Right lobe of liver (tissue), 6 donors: Measurements from ENCODE around the gene GTPBP10. TPM values are rescaled to one million over a fixed set of nuclear protein-coding genes. Genes with fewer than 3 reads are reported as not detected.
A peak's percentile ranks its signal among the peaks of the same experiment; 100 is the strongest.
"Not testable (repeated sequence)": the region's sequence is repeated elsewhere in the genome, so short reads cannot be mapped to it uniquely, and the experiment has no call there.

Source experiments
- ATAC-seq, 4 donors: fragments of 200-7000 bp; cut with Tn5 transposase; one replicate each; pipeline ENCODE4 v1.9.1; 2020; ENCODE audit warnings: mild to moderate bottlenecking in 4 of 4, moderate library complexity in 4 of 4
- DNase-seq, 3 donors: peaks; one replicate each; pipeline ENCODE4 v3.0.0-alpha.2; 2020
- H3K27ac ChIP-seq, 3 donors: fragments of 200-600 bp; one replicate each; pipeline ENCODE4 v1.8.0; 2022
- H3K27me3 ChIP-seq, 2 donors: fragments of 200-600 bp; one replicate each; pipeline ENCODE4 v1.8.0; 2022
- H3K36me3 ChIP-seq, 4 donors: fragments of 200-600 bp; sonication (generic) in 1 of 4; one replicate each; pipeline versions ENCODE4 v1.5.1 to v1.8.0; 2017 to 2022; ENCODE audit warnings: control low read depth in 1 of 4
- H3K4me1 ChIP-seq, 4 donors: fragments of 200-600 bp; sonication (generic) in 1 of 4; one replicate each; pipeline versions ENCODE4 v1.5.1 to v1.8.0; 2017 to 2022; ENCODE audit warnings: control low read depth in 1 of 4
- H3K4me3 ChIP-seq, 3 donors: fragments of 200-600 bp; one replicate each; pipeline ENCODE4 v1.8.0; 2022
- H3K9me3 ChIP-seq, 4 donors: fragments of 200-600 bp; sonication (generic) in 1 of 4; one replicate each; pipeline versions ENCODE4 v1.5.1 to v1.8.0; 2017 to 2022; ENCODE audit warnings: control low read depth in 1 of 4
- CTCF ChIP-seq, 4 donors: fragments of 200-600 bp in 3 of 4; fragments of 450-650 bp in 1 of 4; IDR thresholded peaks; one replicate each; pipeline versions ENCODE4 v1.5.1 to v1.8.0; 2016 to 2022; ENCODE audit warnings: antibody characterized with exemption in 4 of 4, mild to moderate bottlenecking in 2 of 4
- POLR2A ChIP-seq: fragments of 450-650 bp; IDR thresholded peaks from one replicate; pipeline ENCODE4 v1.6.1; 2017; ENCODE audit warnings: antibody characterized with exemption, mild to moderate bottlenecking
- WGBS: methylation state at CpG from one replicate; pipeline ENCODE4 v1.1.6; 2018; ENCODE audit warnings: low coverage, low lambda C conversion rate; ENCODE audit not compliant: insufficient coverage; ENCODE audit errors: missing lambda C conversion rate; 5-methylcytosine and 5-hydroxymethylcytosine counted together
- intact Hi-C, 2 donors: fragments of 100-400 bp; cut with DNase I; formaldehyde crosslinking; loops; one replicate each; pipeline versions ENCODE4 v1.11.2 to v1.14.1; 2022
- total RNA-seq, 6 experiments: library from RNA; depleted of rRNA in 2 of 6; stranded (reverse); fragments of >200 nt in 2 of 6; fragmentation: NEBNext Ultra II Directional in 3 of 6; extraction: Animal tissue kit (Norgen Biotek cat#: 25700) in 3 of 6; gene quantifications; one replicate each; pipeline versions ENCODE4 v1.1.0 to v1.2.4, GENCODE V29; 2016 to 2023
- donor health status: DM: no; HTN: yes; CAD: no.
- donor health status: DM: no; HTN: no; CAD: no.
- donor health status: DM: no; HTN: no; CAD: no.
- donor health status: DM: no; HTN: yes; CAD: no.
- donor health status: DM: no; HTN: yes; CAD: no.

Gene GTPBP10
- total RNA-seq, 6 experiments from 2014 or later = 16.1 to 21.8 (median 18.7) TPM

DNA sequence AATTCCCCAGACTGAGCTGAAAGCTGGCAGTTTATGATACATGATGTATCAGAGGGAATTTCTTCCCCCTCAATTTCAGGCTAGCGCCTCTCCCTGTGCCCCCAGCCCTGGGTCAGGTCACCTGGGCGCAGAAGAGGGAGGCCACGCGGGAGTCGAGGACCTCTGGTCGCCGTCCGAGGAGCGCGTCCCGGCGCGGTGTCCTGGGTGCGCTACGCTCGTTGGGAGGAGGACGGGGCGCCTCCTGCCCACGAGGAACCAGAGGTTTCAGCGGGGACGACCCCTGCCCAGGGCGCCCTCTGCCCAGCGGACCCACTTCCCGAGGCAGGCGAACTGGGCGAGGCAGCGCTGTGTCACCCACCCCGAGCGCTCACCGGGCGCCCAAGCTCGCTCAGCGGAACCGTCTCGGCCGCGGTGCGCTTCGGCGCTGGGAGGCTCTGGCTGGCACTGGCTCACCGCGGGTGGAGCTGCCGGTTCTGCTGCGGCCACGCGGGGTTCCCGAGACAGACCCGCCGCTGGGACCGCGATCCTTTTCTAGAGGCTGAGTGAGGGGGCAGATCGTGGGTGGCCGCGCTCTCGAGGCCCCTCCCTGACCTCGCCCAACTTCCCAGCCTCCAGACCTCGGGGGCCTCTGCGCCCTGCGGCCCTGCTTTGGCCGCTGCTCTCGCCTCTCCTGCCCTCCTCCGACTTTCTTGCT is 25.6 kb upstream of the GTPBP10 start, which contains the start of gene FAM237B:
Gene FAM237B (minus strand): TSS at position 504 of the 694 bp plus-strand sequence. CDS start 1,556 bp downstream, outside the sequence.
- DNase-seq = peak in 1 of 3 donors; percentile 29
- no peak within 1 kb of the TSS for H3K27ac ChIP-seq
- WGBS = 8% methylated on average over 9 of the region's 62 CpGs
- peaks cover 0 to 17% of the 10 kb centered on the region in 2 donors for H3K27me3 ChIP-seq
- H3K9me3 ChIP-seq = no peaks in the 10 kb centered on the region
- no peak for TF ChIP-seq POLR2A
- TF ChIP-seq CTCF (IDR thresholded peaks at IDR 0.05) = no peak
- intact Hi-C loops = no loop called here
- H3K4me3 ChIP-seq = peak within 1 kb of the TSS in 1 of 3 donors; percentile 26
- peak; percentile 67 to 72 (median 70) for ATAC-seq
- peaks cover 0 to 8% (median 0%) of the 10 kb centered on the region in 4 donors for H3K4me1 ChIP-seq
- H3K36me3 ChIP-seq = no peaks in the 10 kb centered on the region

- Histone ChIP-seq H3K4me3 (no peak overlapping the region), H3K9me3 (no peaks in the 10 kb centered on the region), H3K27me3 (peaks cover 0 to 17% of the 10 kb centered on the region in 2 donors), H3K4me1 (peaks cover 0 to 8% (median 0%) of the 10 kb centered on the region in 4 donors), H3K36me3 (no peaks in the 10 kb centered on the region), H3K27ac (no peak overlapping the region)
- intact Hi-C loops = no loop called here
- no peak for TF ChIP-seq POLR2A
- ATAC-seq = no peak
- no peak for DNase-seq
Observed at GRCh38 chr7:90322837-90323236, 23.7 kb upstream of the GTPBP10 start.

GRCh38 chr7:90326500-90326899 is 20.0 kb upstream of the GTPBP10 start:
- no peak for TF ChIP-seq CTCF (IDR thresholded peaks at IDR 0.05)
- no peak for TF ChIP-seq POLR2A
- Histone ChIP-seq H3K9me3 (no peaks in the 10 kb centered on the region), H3K36me3 (no peaks in the 10 kb centered on the region), H3K4me3 (no peak overlapping the region), H3K27ac (no peak overlapping the region), H3K27me3 (no peaks in the 10 kb centered on the region), H3K4me1 (no peaks in the 10 kb centered on the region)
- WGBS = 0% methylated on average over 1 of the region's 1 CpG
- no peak for ATAC-seq
- no peak for DNase-seq
- intact Hi-C loops = no loop called here

- ATAC-seq (no peak), DNase-seq (no peak)
- intact Hi-C loops = loop anchor here in 1 of 2 donors (10.0 kb wide), 1 partner anchor 80 kb away; no protein-coding TSS in a partner anchor
- 100% methylated on average over 3 of the region's 48 CpGs for WGBS
- TF ChIP-seq CTCF (IDR thresholded peaks at IDR 0.05) (no peak), POLR2A (no peak)
- no peak overlapping the region for H3K27ac ChIP-seq
- H3K4me3 ChIP-seq = no peak overlapping the region
- no peaks in the 10 kb centered on the region for H3K27me3 ChIP-seq
- H3K36me3 ChIP-seq = no peaks in the 10 kb centered on the region
- H3K9me3 ChIP-seq = no peaks in the 10 kb centered on the region
- no peaks in the 10 kb centered on the region for H3K4me1 ChIP-seq
Observed at GRCh38 chr7:90334193-90334843, 12.2 kb upstream of the GTPBP10 start.

DNA sequence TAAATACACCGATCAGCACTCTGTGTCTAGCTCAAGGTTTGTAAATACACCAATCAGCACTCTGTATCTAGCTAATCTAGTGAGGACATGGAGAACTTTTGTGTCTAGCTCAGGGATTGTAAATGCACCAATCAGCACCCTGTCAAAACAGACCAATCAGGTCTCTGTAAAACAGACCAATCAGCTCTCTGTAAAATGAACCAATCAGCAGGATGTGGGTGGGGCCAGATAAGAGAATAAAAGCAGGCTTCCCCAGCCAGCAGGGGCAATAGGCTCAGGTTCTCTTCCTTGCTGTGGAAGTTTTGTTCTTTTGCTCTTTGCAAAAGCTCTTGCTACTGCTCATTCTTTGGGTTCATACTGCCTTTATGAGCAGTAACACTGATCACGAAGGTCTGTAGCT is 11.6 kb upstream of the GTPBP10 start:
- H3K4me1 ChIP-seq, H3K4me3 ChIP-seq, H3K27me3 ChIP-seq, H3K27ac ChIP-seq, H3K9me3 ChIP-seq, DNase-seq, H3K36me3 ChIP-seq, ATAC-seq: not testable (repeated sequence)
- intact Hi-C loops = loop anchor here in 1 of 2 donors (10.0 kb wide), 1 partner anchor 80 kb away; no protein-coding TSS in a partner anchor
- no CpG with 5 or more reads among the region's 2 CpGs for WGBS
